Stimulated activated CD4-positive, alpha-beta T cell treated with anti-CD3 and anti-CD28 coated beads, Interleukin-12 subunit alpha, Interleukin-12 subunit beta, amount 100 ng/mL, for 48 hours (primary cell): ENCODE measurements around the gene MARCHF7.
"Not testable (repeated sequence)": the region's sequence is repeated elsewhere in the genome, so short reads cannot be mapped to it uniquely, and the experiment has no call there.

Experiments used
- DNase-seq, 3 donors: peaks; one replicate each; pipeline ENCODE4 v3.0.0-alpha.2; 2020; ENCODE audit warnings: low read depth in 2 of 3, low spot score in 1 of 3

MARCHF7 gene

DNA sequence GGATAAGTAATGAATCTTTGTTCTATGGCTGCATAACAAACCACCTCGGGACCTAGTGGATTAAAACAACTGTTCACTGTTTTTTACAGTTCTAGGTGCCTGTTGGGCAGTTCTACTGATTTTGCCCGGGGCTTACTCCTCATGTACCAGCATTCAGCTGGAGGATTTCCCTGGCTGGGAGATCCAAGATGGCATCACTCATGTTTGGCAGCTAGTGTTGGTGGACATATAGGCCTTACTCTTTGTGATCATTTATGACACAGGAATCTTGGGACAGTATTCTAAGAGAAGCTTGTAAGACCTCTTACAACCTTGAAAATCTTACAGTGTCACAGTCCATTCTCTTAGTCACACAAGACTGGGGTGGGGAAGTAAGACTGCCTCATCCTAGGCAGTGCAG lies 4.6 kb downstream of the MARCHF7 start:
- no peak for DNase-seq

- DNase-seq = no peak
Measured at GRCh38 chr2:159720676-159721075, 8.4 kb downstream of the MARCHF7 start.

DNA sequence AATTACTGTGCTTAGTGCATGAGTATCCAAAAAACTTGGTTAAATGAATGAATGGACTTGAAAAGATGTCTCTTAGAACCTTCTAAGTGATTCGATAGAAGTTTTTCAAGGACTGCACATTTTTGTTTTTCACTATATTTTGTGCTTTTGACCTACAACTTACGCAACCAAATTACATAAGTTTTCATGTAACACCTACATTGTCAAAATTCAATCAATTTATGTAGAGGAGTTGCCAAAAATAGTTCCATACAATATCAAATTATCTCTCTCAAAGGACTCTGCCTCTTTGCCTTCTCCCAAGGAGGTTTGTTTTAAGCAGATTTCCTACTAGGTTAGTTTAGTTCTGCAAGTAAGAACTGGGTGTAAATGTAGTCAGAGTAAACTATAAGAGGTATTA lies 10.3 kb downstream of the MARCHF7 start:
- no peak for DNase-seq

GRCh38 chr2:159724795-159725572 lies 12.7 kb downstream of the MARCHF7 start:
- DNase-seq = not testable (repeated sequence)

DNA sequence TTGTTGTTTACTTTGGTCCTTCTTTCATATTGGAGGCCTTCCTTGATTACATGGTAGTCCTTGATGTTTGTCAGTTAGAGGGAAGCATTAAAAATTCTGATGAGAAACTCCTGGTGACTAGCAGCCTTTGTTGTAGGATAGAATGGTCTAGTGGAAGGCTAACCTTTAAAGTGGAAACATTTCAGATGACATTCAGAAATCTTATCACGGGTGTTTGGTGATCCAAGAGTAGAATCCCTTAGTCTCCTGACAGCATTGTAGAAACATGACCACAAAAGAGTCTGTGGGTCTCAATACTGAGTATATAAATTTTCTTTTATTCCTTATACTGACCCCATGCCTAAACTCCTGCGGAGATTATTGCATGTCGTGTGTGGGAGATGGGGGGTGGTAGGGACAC lies 13.4 kb downstream of the MARCHF7 start:
- DNase-seq = no peak

- DNase-seq = no peak
Measured at GRCh38 chr2:159728629-159729028, 16.3 kb downstream of the MARCHF7 start.

DNA sequence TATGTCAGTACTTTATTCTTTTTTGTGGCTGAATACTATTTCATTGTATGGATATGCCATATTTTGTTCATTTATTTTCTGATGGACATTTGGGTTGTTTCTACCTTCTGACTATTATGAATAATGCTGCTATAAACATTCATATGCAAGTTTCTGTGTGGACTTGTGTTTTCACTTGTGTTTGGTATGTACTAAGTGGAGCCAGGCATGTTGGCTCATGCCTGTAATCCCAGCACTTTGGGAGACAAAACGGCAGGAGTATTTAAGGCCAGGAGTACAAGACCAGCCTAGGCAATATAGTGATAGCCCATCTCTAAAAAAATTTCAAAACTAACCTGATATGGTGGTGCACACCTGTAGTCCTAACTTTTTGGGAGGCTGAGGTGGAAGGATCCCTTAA lies 23.3 kb downstream of the MARCHF7 start:
- no peak for DNase-seq

DNA sequence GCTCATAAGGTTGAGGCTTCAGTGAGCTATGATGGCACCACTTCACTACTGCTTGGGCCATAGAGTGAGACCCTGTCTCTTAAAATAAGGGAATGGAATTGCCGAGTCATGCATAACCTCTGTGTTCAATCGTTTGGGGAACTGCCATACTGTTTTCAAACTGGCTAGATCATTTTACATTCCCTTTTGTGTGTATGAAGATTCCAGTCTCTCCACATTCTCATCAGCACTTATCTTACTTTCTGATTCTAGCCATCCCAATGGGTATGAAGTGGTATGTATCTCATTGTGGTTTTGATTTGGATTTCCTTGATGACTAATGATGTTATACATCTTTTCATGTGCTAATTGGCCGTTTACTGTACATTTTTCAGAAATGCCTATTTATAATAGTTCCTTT lies 23.7 kb downstream of the MARCHF7 start:
- no peak for DNase-seq

GRCh38 chr2:159737292-159737916 lies 25.1 kb downstream of the MARCHF7 start:
- no peak for DNase-seq

GRCh38 chr2:159737917-159738296 lies 25.6 kb downstream of the MARCHF7 start:
- DNase-seq = no peak

DNA sequence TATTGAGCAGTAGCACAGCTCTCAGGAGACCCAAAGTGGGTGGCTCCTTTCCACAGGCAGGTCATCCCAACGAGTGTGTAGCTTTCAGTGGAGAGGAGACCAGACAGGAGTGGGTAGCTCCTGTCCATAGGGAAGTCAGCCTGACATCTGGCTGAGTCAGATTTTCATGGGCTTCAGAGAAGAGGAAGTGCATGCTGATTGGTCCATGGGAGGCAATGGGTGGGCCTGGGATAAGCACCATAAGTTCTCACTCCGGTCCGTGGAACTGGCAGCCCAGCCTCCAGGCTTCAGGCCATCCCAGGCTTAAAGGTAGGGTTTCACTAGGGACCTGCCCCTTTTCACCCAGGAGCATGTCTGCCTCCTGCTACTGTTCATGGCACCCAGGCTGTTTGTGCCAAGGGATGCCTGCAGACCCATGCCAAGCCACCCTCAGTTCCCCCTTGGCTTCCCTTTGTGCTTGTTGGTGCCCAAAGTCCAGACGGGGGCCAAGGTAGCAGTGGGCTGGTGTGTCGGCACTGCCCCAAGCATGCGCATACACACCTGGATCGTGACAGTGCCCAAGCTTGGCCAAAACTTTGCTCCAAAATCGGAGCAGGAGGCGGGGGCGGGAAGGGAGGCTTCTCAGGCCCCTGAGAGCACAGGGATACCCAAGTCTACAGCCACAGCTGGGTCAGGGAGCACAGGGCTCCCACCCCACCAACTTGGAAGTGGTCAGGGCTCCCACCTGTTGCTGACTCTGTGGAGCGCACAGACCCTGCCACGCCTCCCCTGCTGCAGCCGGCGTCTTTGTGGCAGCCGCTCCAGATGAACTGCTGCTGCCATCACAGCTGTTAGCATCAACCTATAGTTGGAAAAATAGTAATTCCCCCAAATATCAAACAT lies 26.4 kb downstream of the MARCHF7 start:
- no peak for DNase-seq

- DNase-seq = no peak
Measured at GRCh38 chr2:159742846-159743245, 30.5 kb downstream of the MARCHF7 start.

- no peak for DNase-seq
Measured at GRCh38 chr2:159744363-159744762, 32.1 kb downstream of the MARCHF7 start.

- not testable (repeated sequence) for DNase-seq
Measured at GRCh38 chr2:159745237-159745636, 32.9 kb downstream of the MARCHF7 start.

DNA sequence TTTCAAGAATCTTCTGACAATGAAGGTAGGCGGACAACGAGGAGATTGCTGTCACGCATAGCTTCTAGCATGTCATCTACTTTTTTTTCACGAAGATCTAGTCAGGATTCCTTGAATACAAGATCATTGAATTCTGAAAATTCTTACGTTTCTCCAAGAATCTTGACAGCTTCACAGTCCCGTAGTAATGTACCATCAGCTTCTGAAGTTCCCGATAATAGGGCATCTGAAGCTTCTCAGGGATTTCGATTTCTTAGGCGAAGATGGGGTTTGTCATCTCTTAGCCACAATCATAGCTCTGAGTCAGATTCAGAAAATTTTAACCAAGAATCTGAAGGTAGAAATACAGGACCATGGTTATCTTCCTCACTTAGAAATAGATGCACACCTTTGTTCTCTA lies 35.8 kb downstream of the MARCHF7 start:
- DNase-seq = no peak

GRCh38 chr2:159750873-159751272 lies 38.6 kb downstream of the MARCHF7 start:
- no peak for DNase-seq

GRCh38 chr2:159753797-159754196 lies 41.5 kb downstream of the MARCHF7 start:
- DNase-seq = no peak

GRCh38 chr2:159755014-159755413 lies 42.7 kb downstream of the MARCHF7 start:
- DNase-seq = no peak

DNA sequence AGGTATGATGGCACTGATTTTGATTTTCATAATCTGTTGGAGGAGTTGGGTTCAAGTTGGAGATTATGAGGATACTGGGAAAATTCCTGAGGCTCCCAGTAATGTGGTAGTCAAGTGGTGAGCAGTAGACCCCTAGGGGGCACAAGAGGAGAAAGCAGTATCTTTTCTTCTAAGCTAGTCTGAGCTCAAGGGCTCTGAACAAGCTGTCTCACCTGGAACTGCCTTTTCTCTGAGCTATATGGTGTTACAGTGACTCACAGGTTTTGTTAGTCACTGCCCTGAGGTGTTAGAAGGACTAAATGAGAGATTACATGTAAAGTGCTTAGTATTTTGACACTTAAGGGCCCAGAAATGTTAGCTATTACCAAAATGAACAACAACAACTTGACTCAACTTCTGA lies 43.5 kb downstream of the MARCHF7 start:
- DNase-seq = peak in 1 of 3 donors; percentile 27

DNA sequence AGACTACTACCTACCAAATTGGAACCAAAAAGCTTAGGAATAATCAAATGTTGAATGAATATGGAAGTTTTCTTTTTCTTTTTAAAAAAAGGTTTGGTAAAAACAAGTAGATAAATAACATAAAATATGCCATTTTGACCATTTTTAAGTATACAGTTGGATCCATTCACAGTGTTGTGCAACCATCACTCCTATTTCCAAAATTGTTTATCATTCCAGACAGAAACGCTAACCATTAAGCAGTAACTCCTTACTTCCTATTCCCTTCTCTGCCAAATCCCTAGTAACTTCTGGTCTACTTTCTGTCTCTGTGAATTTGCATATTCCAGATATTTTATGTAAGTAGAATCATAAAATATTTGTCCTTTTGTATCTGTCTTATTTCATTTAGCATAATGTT lies 45.9 kb downstream of the MARCHF7 start:
- DNase-seq = no peak

GRCh38 chr2:159758686-159759085 lies 46.4 kb downstream of the MARCHF7 start:
- no peak for DNase-seq

GRCh38 chr2:159759577-159759976 lies 47.3 kb downstream of the MARCHF7 start:
- DNase-seq = no peak
